Activated CD4-positive, alpha-beta T cell treated with anti-CD3 and anti-CD28 coated beads for 36 hours (primary cell): ENCODE results near the gene SELPLG. TPM values are rescaled to one million over a fixed set of nuclear protein-coding genes. Genes with fewer than 3 reads are reported as not detected.

ENCODE experiments used
- ATAC-seq: fragments of 200-7000 bp; cut with Tn5 transposase; one replicate; pipeline ENCODE4 v1.10.0; 2021; ENCODE audit warnings: mild to moderate bottlenecking, moderate library complexity
- CTCF ChIA-PET: fragments of 350-600 bp; sonication (Branson Sonifier 250); formaldehyde crosslinking; loops from one replicate; lab custom pipeline; 2021; ENCODE audit warnings: antibody characterized with exemption; lab: Charles Lee
- POLR2A ChIA-PET: fragments of 350-600 bp; sonication (Branson Sonifier 250); formaldehyde crosslinking; loops from one replicate; lab custom pipeline; 2021; ENCODE audit warnings: antibody characterized with exemption, inconsistent platforms; lab: Charles Lee
- DNase-seq: peaks from one replicate; pipeline ENCODE4 v3.0.0-alpha.2; 2020
- H3K27ac Mint-ChIP-seq: one replicate; pipeline ENCODE4 v1.8.0; 2021; ENCODE audit warnings: mixed read lengths
- H3K27me3 Mint-ChIP-seq: one replicate; pipeline ENCODE4 v1.8.0; 2021; ENCODE audit warnings: mixed read lengths
- H3K36me3 Mint-ChIP-seq: one replicate; pipeline ENCODE4 v1.8.0; 2021; ENCODE audit warnings: low read depth, mixed read lengths
- H3K4me1 Mint-ChIP-seq: one replicate; pipeline ENCODE4 v1.8.0; 2021; ENCODE audit warnings: mixed read lengths
- H3K4me3 Mint-ChIP-seq: one replicate; pipeline ENCODE4 v1.8.0; 2021; ENCODE audit warnings: mild to moderate bottlenecking, moderate library complexity, mixed read lengths
- H3K9me3 Mint-ChIP-seq: one replicate; pipeline ENCODE4 v1.8.0; 2021; ENCODE audit warnings: low read depth, mixed read lengths
- intact Hi-C, 2 experiments: fragments of 100-400 bp; cut with DNase I in 1 of 2; cut with micrococcal nuclease in 1 of 2; formaldehyde crosslinking; loops; one replicate each; pipeline versions ENCODE4 v1.14.2 to v1.15.1; 2022 to 2024; cut with DNase I, micrococcal nuclease
- total RNA-seq, 2 experiments: library from RNA; stranded (reverse); gene quantifications; one replicate each; pipeline ENCODE4 v1.2.3, GENCODE V29; 2021

The SELPLG gene
- total RNA-seq, 2 experiments from 2014 or later, result 31.0 to 36.9 TPM

DNA sequence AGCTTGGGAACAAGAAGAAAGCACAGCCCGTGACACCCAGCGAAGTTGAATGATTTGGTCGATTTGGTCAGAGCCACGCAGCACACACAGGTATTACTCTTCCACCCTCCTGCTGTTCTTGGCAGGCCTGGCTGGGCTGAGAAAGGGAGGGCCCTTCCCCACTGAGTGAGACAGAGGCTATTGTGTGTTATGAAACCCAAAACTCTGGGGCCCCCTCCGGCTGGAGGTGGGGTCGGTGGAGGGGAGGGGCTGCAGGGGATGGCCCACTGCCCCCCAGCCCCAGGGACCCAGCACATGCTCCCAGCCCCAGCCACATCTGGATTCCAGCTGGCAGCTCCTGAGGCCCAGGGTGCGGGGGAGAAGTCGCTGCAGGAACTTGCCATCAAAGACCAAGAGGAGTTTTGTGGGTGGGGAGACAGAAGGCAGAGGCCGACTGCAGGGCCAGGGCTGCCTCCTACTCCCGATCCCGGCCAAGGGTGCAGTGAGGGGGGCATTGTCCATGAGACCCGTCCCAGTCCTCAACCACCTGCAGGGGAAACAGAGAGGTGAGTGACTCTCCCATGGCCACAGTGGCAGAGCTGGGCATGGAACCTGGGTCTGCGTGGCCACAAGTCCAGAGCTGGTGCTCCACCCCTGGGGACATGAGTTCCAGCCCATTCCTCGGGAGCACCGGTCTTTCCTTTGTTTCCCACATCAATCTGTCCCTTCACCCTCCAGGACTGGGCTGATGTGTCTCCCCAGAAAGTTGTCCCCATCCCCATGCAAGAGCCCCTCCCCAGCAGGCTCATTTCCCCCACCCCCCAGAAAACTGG, 44.5 kb downstream of the SELPLG start:
- CTCF ChIA-PET, result interaction anchor here (0.5 kb wide), 1 partner anchor 510 kb away, joined by 3 read pairs; no protein-coding TSS in a partner anchor
- DNase-seq, result no peak
- POLR2A ChIA-PET, result no interaction called here
- intact Hi-C loops, result no loop called here
- Mint-ChIP-seq H3K27ac (no peak overlapping the region), H3K4me1 (no peaks in the 10 kb centered on the region), H3K27me3 (no peaks in the 10 kb centered on the region), H3K36me3 (no peaks in the 10 kb centered on the region), H3K4me3 (no peak overlapping the region), H3K9me3 (no peaks in the 10 kb centered on the region)
- ATAC-seq, result no peak

DNA sequence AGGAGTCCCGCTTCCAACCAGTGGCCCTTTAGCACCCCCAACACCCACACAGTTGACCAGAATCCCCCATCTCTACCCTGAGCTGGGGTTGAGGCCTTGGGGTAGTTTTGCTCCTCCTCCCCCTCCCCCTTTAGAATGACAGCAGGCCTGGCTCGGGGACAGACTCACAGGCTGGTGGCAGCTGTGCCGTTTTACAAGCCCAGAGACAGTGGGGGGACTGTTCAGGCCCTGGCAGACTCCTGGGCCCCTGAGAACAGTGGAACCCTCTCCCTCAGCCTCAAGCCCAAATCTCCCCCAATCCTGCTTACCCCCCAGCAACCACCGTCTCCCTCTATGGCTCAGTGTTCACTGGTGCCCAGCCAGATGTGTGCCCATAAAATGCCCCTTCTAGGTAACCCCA, 45.9 kb downstream of the SELPLG start:
- POLR2A ChIA-PET, result no interaction called here
- H3K9me3 Mint-ChIP-seq, result no peaks in the 10 kb centered on the region
- no peak for DNase-seq
- no peaks in the 10 kb centered on the region for H3K36me3 Mint-ChIP-seq
- intact Hi-C loops, result no loop called here
- H3K27me3 Mint-ChIP-seq, result no peaks in the 10 kb centered on the region
- H3K27ac Mint-ChIP-seq, result no peak overlapping the region
- no peak for ATAC-seq
- no peaks in the 10 kb centered on the region for H3K4me1 Mint-ChIP-seq
- H3K4me3 Mint-ChIP-seq, result no peak overlapping the region
- CTCF ChIA-PET, result no interaction called here

GRCh38 chr12:108586306-108586705, 47.4 kb downstream of the SELPLG start:
- Mint-ChIP-seq H3K36me3 (no peaks in the 10 kb centered on the region), H3K4me1 (no peaks in the 10 kb centered on the region), H3K9me3 (no peaks in the 10 kb centered on the region), H3K27me3 (no peaks in the 10 kb centered on the region), H3K4me3 (no peak overlapping the region), H3K27ac (no peak overlapping the region)
- no peak for DNase-seq
- CTCF ChIA-PET, result no interaction called here
- POLR2A ChIA-PET, result no interaction called here
- intact Hi-C loops, result no loop called here
- no peak for ATAC-seq

DNA sequence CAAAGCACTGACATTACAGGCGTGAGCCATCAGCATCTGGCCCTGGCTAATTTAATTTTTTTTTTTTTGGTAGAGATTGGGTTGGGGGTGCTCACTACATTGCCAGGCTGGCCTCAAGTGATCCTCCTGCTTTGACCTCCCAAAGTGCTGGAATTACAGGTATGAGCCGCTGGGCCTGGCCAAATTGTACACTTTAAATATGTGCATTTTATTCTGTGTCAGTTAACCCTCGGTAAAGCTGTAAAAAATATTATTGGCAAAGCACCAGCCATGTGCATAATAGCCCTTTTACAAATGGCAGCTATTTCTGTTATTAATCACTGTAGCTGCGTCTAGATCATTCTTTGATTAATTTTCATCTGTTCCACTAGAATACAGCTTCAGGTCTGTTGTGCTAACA, 47.8 kb downstream of the SELPLG start:
- ATAC-seq (no peak), DNase-seq (no peak)
- no peaks in the 10 kb centered on the region for H3K9me3 Mint-ChIP-seq
- ChIA-PET POLR2A (no interaction called here), CTCF (interaction anchor here (0.9 kb wide), 1 partner anchor 74 kb away, joined by 3 read pairs; no protein-coding TSS in a partner anchor)
- H3K36me3 Mint-ChIP-seq, result no peaks in the 10 kb centered on the region
- no peaks in the 10 kb centered on the region for H3K27me3 Mint-ChIP-seq
- intact Hi-C loops, result no loop called here
- H3K4me3 Mint-ChIP-seq, result no peak overlapping the region
- no peak overlapping the region for H3K27ac Mint-ChIP-seq
- H3K4me1 Mint-ChIP-seq, result no peaks in the 10 kb centered on the region

- ATAC-seq (no peak), DNase-seq (no peak)
- Mint-ChIP-seq H3K27me3 (no peaks in the 10 kb centered on the region), H3K4me1 (no peaks in the 10 kb centered on the region), H3K36me3 (no peaks in the 10 kb centered on the region), H3K4me3 (no peak overlapping the region), H3K9me3 (no peaks in the 10 kb centered on the region), H3K27ac (no peak overlapping the region)
- ChIA-PET POLR2A (no interaction called here), CTCF (interaction anchor here (1.2 kb wide), 1 partner anchor 80 kb away, joined by 4 read pairs; no protein-coding TSS in a partner anchor)
- intact Hi-C loops, result no loop called here
These were observed 49.1 kb downstream of the SELPLG start for GRCh38 chr12:108584456-108585065.

DNA sequence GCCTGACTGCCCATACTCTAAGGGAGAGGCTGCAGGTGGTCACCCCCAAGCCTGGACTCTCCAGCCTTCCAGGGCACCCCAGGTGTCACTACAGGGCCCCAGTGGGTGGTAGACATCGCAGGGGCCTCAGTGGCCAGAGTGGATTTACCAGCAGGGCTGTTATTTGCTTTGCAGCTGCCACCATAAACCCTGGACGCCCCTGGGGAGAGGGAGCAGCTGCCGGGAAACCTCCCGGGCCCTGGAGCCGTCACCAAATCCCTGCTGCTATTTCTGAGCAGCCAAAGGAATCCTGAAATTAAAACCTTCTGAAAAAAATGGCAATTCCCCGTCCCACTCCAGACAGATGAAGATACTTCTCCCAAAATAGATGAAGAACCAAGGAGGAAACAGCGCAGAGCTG, 49.7 kb downstream of the SELPLG start:
- H3K27me3 Mint-ChIP-seq, result no peaks in the 10 kb centered on the region
- no peak for DNase-seq
- intact Hi-C loops, result no loop called here
- ChIA-PET CTCF (interaction anchor here (1.2 kb wide), 1 partner anchor 80 kb away, joined by 4 read pairs; no protein-coding TSS in a partner anchor), POLR2A (no interaction called here)
- H3K4me1 Mint-ChIP-seq, result no peaks in the 10 kb centered on the region
- H3K36me3 Mint-ChIP-seq, result no peaks in the 10 kb centered on the region
- no peak for ATAC-seq
- no peaks in the 10 kb centered on the region for H3K9me3 Mint-ChIP-seq
- no peak overlapping the region for H3K4me3 Mint-ChIP-seq
- no peak overlapping the region for H3K27ac Mint-ChIP-seq

DNA sequence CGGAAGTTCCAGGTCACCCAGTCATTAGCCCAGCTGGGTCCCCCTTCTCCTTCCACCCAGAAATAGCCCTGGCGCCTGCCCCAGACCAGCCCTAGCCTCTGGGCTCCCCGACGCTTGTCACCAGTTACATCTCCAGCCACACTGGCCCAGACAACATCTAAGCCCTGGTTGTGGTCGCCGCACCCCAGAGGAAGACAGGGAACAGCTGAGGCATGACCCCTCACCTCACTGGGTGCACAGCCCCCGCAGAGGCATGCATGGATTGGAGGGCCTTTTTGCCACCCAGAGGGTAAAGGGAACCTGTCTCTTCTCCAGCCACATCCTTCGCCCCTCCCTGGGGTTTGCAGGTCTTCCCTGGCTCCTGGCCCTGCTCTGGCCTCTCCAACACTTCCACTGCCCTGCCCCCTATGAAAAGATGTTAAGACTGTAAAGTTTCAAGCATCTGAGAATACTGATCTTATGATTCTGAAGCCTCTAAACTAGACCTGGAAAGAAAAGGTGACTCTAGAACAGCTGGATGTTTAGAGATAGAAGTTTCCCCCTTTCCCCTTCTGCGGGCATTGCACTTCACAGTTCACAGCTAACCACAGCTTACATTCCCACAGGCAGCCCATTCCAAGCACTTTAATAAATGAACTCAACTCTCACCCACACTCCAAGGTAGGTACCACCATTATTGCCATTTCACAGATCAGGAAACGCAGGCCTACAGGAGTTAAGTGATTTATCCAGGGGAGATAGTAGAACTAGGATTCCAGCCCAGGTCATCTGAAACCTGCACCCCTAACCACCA, 50.5 kb downstream of the SELPLG start:
- no peaks in the 10 kb centered on the region for H3K36me3 Mint-ChIP-seq
- no peak overlapping the region for H3K27ac Mint-ChIP-seq
- no peaks in the 10 kb centered on the region for H3K4me1 Mint-ChIP-seq
- H3K4me3 Mint-ChIP-seq, result no peak overlapping the region
- no peaks in the 10 kb centered on the region for H3K9me3 Mint-ChIP-seq
- no peaks in the 10 kb centered on the region for H3K27me3 Mint-ChIP-seq
- POLR2A ChIA-PET, result no interaction called here
- DNase-seq (no peak), ATAC-seq (no peak)
- intact Hi-C loops, result no loop called here
- CTCF ChIA-PET, result interaction anchor here (0.6 to 1.2 kb wide), 4 partner anchors 81 to 398 kb away, joined by 4 to 7 read pairs (median 4); no protein-coding TSS in a partner anchor

GRCh38 chr12:108582509-108582908, 51.2 kb downstream of the SELPLG start:
- Mint-ChIP-seq H3K36me3 (no peaks in the 10 kb centered on the region), H3K27ac (no peak overlapping the region), H3K4me1 (no peaks in the 10 kb centered on the region), H3K27me3 (no peaks in the 10 kb centered on the region), H3K4me3 (no peak overlapping the region), H3K9me3 (no peaks in the 10 kb centered on the region)
- CTCF ChIA-PET, result interaction anchor here (0.6 to 1.1 kb wide), 4 partner anchors 86 to 399 kb away, joined by 3 to 7 read pairs (median 4); no protein-coding TSS in a partner anchor
- ATAC-seq, result no peak
- DNase-seq, result no peak
- intact Hi-C loops, result no loop called here
- POLR2A ChIA-PET, result no interaction called here

GRCh38 chr12:108581311-108582227, 52.1 kb downstream of the SELPLG start:
- H3K27ac Mint-ChIP-seq, result no peak overlapping the region
- no peaks in the 10 kb centered on the region for H3K27me3 Mint-ChIP-seq
- H3K4me3 Mint-ChIP-seq, result no peak overlapping the region
- intact Hi-C loops, result no loop called here
- POLR2A ChIA-PET, result no interaction called here
- H3K9me3 Mint-ChIP-seq, result no peaks in the 10 kb centered on the region
- H3K4me1 Mint-ChIP-seq, result no peaks in the 10 kb centered on the region
- ATAC-seq, result no peak
- CTCF ChIA-PET, result interaction anchor here (0.6 kb wide), 1 partner anchor 87 kb away, joined by 3 read pairs; no protein-coding TSS in a partner anchor
- no peak for DNase-seq
- H3K36me3 Mint-ChIP-seq, result no peaks in the 10 kb centered on the region

DNA sequence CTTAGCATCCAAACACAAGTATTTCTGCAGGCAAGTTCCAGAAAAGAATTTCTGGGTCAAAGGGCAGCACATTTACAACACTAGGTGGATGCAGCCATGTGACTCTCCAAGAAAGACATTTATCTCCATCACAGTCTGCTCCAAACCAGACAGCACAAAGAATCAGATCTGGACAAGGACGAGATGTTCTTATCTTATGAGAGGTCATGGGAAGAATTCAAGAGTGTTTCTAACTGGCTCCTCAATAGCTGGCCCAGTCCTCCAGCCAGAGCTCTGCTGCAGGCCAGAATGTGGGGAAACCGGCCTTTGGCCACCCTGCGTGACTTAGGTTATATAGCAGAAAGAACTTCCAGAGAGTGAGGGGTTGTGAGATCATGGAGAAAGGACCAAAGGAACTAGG, 53.2 kb downstream of the SELPLG start:
- Mint-ChIP-seq H3K4me1 (peaks cover 8% of the 10 kb centered on the region), H3K36me3 (no peaks in the 10 kb centered on the region), H3K9me3 (no peaks in the 10 kb centered on the region), H3K27me3 (no peaks in the 10 kb centered on the region), H3K27ac (no peak overlapping the region), H3K4me3 (no peak overlapping the region)
- ATAC-seq, result no peak
- CTCF ChIA-PET, result no interaction called here
- no peak for DNase-seq
- intact Hi-C loops, result no loop called here
- POLR2A ChIA-PET, result no interaction called here
